Caki2 (cell line): ENCODE measurements around the gene NCF2. TPM values are rescaled to one million over a fixed set of nuclear protein-coding genes. Genes with fewer than 3 reads are reported as not detected.

ENCODE experiments used
- DNase-seq: peaks from one replicate; pipeline ENCODE4 v3.0.0-alpha.2; 2015; ENCODE audit warnings: low read depth
- in situ Hi-C: cut with HindIII; loops from 2 replicates; pipeline ENCODE4 v1.10.0; 2016; ENCODE audit warnings: low sequenced_read_pairs, low pct_unique_long_range_greater_than_20kb, mixed read lengths
- total RNA-seq: library from RNA; depleted of rRNA; stranded (reverse); fragments of >200 nt; shearing (Covaris generic); gene quantifications from 2 replicates; pipeline ENCODE4 v1.2.3, GENCODE V29; 2014; ENCODE audit warnings: low replicate concordance

NCF2 gene
- total RNA-seq, 1 experiment from 2014 or later, result 3.1 TPM

GRCh38 chr1:183568176-183569021 lies 21.9 kb downstream of the NCF2 start:
- DNase-seq, result no peak
- in situ Hi-C loops, result no loop called here

- in situ Hi-C loops, result no loop called here
- peak; percentile 55 for DNase-seq
These were observed 22.7 kb downstream of the NCF2 start for GRCh38 chr1:183567584-183567983.

- DNase-seq, result no peak
- in situ Hi-C loops, result no loop called here
These were observed 24.2 kb downstream of the NCF2 start for GRCh38 chr1:183566026-183566425.

- in situ Hi-C loops, result no loop called here
- no peak for DNase-seq
These were observed 25.0 kb downstream of the NCF2 start for GRCh38 chr1:183565261-183565660.

GRCh38 chr1:183562701-183563100 lies 27.6 kb downstream of the NCF2 start:
- in situ Hi-C loops, result no loop called here
- no peak for DNase-seq

GRCh38 chr1:183559061-183559460 lies 31.2 kb downstream of the NCF2 start:
- in situ Hi-C loops, result no loop called here
- no peak for DNase-seq

GRCh38 chr1:183554577-183554976 lies 35.7 kb downstream of the NCF2 start:
- DNase-seq, result no peak
- in situ Hi-C loops, result no loop called here

GRCh38 chr1:183553764-183554163 lies 36.5 kb downstream of the NCF2 start:
- no peak for DNase-seq
- in situ Hi-C loops, result no loop called here

- DNase-seq, result no peak
- in situ Hi-C loops, result no loop called here
These were observed 36.9 kb downstream of the NCF2 start for GRCh38 chr1:183553331-183553730.

- DNase-seq, result no peak
- in situ Hi-C loops, result no loop called here
These were observed 37.4 kb downstream of the NCF2 start for GRCh38 chr1:183552891-183553290.

GRCh38 chr1:183552441-183552840 lies 37.8 kb downstream of the NCF2 start:
- in situ Hi-C loops, result no loop called here
- DNase-seq, result no peak

GRCh38 chr1:183551924-183552323 lies 38.3 kb downstream of the NCF2 start:
- DNase-seq, result no peak
- in situ Hi-C loops, result no loop called here

GRCh38 chr1:183550915-183551314 lies 39.3 kb downstream of the NCF2 start:
- no peak for DNase-seq
- in situ Hi-C loops, result no loop called here

GRCh38 chr1:183548116-183548515 lies 42.1 kb downstream of the NCF2 start:
- in situ Hi-C loops, result no loop called here
- DNase-seq, result peak; percentile 23

- no peak for DNase-seq
- in situ Hi-C loops, result no loop called here
These were observed 43.8 kb downstream of the NCF2 start for GRCh38 chr1:183546427-183546826.

GRCh38 chr1:183544598-183545297 lies 45.5 kb downstream of the NCF2 start:
- in situ Hi-C loops, result no loop called here
- DNase-seq, result peak; percentile 58

GRCh38 chr1:183543619-183544204 lies 46.5 kb downstream of the NCF2 start:
- in situ Hi-C loops, result no loop called here
- DNase-seq, result peak; percentile 59

- in situ Hi-C loops, result no loop called here
- no peak for DNase-seq
These were observed 52.9 kb downstream of the NCF2 start for GRCh38 chr1:183537405-183537804.

- no peak for DNase-seq
- in situ Hi-C loops, result no loop called here
These were observed 56.6 kb downstream of the NCF2 start for GRCh38 chr1:183533617-183534174.
